Activated CD8-positive, alpha-beta memory T cell treated with anti-CD3 and anti-CD28 coated beads for 4 hours (primary cell): ENCODE data around the gene KCNH1.
"Not testable (repeated sequence)": the region's sequence is repeated elsewhere in the genome, so short reads cannot be mapped to it uniquely, and the experiment has no call there.

ENCODE experiments used
- DNase-seq, 2 donors: peaks; one replicate each; pipeline ENCODE4 v3.0.0-alpha.2; 2020; ENCODE audit warnings: low read depth in 2 of 2

KCNH1 gene

GRCh38 chr1:211095381-211095780 lies 38.6 kb downstream of the KCNH1 start:
- DNase-seq = no peak

GRCh38 chr1:211092955-211093354 lies 41.0 kb downstream of the KCNH1 start:
- no peak for DNase-seq

DNA sequence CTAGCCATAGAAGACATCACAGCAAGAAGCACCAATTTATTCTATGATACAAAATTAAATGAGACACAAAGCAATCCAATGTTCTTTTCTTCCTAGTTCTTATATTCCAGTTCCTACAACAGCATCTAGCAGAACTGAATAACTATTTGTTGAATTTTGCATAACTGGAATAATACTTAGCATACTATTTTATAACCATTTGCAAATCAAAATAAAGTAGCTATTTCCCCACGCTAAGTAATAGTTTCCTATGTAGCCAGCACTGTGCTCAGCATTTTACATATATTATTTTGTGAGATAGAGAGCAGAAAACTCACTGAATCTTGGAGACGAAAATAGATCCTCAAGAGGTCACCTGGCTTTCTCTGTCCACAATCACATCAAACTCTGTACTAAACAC lies 42.1 kb downstream of the KCNH1 start:
- no peak for DNase-seq

- DNase-seq = no peak
Measured at GRCh38 chr1:211089536-211089935, 44.4 kb downstream of the KCNH1 start.

DNA sequence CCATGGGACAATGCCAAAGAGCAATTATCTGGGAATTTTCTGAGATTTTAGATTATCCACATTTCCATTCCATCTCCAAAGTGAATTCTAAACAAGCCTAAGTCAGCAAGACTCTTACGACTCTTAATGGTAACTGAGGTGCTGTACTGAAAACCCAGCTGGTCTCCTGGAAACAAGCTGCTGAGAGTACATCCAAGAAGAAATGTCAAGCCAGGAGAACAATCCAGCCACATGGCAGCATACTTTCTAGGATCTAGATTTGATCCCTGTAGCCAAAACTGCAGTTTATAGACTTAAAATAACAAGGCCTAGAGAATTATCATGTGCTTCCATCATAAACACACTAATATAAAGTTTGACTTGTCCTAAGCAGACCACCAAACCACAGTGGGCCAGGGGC lies 45.8 kb downstream of the KCNH1 start:
- no peak for DNase-seq

DNA sequence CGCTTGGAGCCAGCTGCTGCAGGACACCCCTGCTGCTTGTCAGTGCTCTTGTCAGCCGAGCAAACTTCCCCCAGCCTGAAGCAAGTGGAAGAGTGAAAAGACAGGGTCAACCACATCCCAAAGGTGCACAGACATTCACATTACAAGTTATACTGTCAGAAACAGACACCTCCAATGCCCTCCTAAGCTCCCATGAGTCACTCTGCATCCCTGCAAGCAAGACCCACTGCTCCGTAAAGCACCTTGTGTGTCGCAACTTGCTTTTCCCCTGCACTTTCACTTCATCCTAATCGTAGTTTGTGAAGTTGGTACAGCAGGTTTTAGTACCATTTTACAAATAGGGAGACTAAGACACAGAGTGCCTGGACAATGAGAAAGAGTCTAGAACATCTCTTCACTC lies 51.1 kb downstream of the KCNH1 start:
- DNase-seq = no peak

DNA sequence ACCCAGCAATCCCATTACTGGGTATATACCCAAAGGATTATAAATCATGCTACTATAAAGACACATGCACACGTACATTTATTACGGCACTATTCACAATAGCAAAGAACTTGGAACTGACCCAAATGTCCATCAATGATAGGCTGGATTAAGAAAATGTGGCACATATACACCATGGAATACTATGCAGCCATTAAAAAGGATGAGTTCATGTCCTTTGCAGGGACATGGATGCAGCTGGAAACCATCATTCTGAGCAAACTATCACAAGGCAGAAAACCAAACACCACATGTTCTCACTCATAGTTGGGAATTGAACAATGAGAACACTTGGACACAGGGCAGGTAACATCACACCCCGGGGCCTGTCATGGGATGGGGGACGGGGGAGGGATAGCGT lies 52.5 kb downstream of the KCNH1 start:
- DNase-seq = not testable (repeated sequence)

- no peak for DNase-seq
Measured at GRCh38 chr1:211068976-211069375, 65.0 kb downstream of the KCNH1 start.

DNA sequence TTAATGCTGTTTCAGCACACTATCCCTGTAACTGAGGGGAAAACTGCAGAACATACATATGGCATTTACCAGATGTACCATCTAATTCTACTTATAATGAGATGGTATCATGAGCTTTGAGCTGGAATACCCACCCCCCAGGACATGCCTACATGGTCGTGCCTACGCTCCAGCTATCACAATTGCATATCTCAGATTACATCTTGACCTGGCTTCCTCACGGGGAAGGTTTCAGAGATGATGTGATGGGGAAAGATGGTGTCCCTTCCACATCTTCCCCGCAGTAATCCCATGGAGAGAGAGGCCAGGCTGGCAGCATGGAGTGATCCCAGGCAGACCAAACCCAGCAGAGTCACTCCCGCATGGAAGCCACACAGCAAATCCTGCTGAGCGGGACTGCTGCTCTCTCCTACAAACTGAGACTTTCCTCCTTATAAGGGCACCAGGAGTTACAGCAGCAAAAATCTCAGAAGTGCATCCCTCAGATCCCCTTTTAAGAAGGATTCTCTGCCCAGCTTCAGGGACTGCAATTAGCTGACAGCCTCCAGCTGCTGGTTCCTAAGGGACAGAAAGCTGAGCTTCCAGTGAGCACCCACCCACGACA lies 67.1 kb downstream of the KCNH1 start:
- DNase-seq = no peak

DNA sequence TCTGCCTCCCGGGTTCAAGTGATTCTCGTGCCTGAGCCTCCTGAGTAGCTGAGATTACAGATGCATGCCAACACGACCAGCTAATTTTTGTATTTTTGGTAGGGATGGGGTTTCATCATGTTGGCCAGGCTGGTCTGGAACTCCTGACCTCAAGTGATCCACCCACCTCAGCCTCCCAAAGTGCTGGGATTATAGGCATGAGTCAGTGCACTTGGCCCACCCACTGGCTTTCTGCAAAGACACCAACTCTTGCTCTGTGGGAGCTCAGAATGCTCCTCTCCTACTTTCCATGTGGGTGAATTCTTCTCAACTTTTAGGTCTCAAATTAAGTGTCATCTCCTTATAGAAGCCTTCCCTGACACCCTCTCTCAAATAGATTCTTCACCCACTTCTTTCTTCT lies 92.1 kb downstream of the KCNH1 start:
- not testable (repeated sequence) for DNase-seq

GRCh38 chr1:211037095-211037494 lies 96.9 kb downstream of the KCNH1 start:
- DNase-seq = no peak

DNA sequence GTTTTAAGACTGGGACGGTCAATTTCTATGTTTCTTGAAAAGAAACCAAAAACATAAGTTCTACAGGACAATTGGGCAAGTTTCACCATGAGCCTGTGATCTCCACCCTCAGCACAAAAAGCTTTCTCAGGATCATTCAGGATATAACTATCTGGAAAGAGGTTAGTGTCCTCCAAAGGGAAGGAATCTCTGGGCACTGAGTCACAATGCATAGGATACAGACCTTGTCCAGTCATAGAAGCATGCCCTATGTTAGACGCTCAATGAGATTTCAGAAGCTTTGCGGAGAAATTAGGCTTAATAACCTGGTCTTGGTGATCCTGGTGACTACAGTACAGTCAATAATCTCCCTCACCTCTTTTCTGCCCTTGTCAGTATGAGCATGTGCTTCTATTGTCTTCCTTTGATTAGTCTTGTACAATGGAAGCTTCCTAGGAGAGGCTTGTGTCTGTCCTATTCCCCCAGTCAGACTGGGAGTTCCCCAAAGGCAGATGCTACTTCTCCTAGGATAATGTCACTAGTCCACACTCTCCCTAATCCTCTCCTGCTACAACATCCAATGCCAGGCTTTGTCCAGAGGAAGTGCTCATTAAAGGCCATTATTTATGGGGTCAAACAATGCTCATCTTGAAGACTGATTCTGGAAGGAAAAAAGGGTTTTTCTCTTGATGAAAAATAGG lies 97.4 kb downstream of the KCNH1 start:
- DNase-seq = no peak

GRCh38 chr1:211035821-211036380 lies 98.0 kb downstream of the KCNH1 start:
- no peak for DNase-seq

DNA sequence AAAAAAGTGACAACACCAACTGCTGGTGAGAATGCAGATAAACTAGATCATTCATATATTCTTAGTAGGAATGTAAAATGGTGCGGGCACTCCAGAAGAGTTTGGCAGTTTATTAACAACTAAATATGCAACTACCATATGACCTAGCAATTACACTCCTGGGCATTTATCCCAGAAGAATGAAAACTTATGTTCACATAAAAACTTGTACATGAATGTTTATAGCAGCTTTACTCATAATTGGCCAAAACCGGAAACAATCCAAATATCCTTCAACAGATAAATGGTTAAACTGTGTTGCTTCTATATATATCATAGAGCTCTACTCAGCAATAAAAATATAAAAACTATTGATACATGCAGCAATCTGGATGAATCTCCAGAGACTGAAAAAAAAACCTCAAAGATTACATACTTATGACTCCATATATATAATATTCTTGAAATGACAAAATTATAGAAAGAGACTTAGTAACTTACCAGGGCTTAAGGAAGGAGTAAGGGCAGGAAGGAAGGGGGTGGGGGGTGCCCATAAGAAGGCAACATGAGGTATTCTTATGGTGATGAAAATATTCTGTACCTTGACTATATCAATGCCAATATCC lies 99.9 kb downstream of the KCNH1 start:
- no peak for DNase-seq

DNA sequence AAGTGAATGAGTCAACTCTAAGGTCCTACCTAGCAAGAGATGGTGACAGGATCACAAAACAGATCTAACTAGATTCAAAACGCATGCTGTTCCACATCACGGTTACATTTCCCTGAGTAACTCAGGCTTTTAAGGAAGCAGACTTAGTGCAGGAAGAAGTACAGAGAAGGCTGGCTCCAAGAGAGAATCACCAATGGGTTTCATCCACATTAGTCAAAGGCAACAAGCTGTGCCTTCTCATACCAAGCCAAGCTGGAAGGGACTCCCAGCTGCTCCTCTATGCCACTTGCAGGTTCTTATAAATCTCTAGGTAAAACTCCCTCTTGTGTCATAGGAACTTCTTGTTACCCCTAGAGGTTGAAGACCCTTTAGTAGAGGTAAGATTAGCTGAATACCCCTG lies 109.0 kb downstream of the KCNH1 start:
- DNase-seq = no peak

- DNase-seq = no peak
Measured at GRCh38 chr1:211019266-211019665, 114.7 kb downstream of the KCNH1 start.

DNA sequence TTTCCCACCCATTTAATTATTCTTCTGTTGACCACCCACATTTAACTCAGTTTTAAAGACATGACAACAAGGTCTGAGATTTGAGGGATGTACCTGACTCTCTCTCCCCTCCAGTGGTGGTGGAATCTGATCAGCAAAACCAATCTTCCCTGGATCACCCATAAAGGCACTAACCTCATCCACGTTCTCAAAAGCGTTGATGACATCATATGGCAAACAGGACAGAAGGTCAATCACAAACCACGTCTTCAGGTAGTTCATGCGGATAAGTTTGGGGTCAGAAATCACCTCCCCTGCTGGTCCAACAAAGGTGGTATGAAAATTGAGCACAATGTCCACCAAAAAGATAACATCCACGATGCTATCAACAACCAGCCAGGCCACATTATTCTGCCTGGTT lies 115.3 kb downstream of the KCNH1 start:
- no peak for DNase-seq

DNA sequence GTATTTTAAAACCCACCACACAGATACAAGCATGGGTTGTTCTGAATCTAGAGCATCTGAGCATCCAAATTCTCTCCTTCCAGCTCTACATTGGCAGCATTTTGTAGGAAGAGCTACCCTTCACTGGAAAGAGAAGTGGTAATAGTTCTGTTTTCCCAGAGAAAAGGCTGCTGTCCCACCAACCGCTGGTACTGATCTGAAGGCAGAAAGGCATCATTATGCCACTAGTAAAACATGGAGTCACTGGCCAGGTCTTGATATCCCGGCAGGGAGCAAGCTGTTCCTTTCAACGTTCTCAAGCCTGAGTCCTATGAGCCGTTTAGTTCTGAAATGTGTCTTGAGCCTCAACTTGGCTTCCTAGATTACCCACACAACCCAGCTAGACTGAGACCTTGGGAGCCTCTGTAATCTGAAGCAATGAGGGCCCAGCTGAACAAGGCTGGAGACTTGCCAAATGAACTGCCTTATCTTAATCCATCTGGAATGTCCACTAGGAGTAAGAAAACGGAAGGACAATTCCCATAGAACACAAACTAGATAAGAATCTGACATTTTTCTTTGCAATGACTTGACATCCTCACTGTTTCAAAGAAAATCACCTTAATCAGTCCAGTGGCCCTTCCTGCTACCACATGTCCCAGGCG lies 116.8 kb downstream of the KCNH1 start:
- DNase-seq = no peak

- no peak for DNase-seq
Measured at GRCh38 chr1:211014275-211014674, 119.7 kb downstream of the KCNH1 start.

DNA sequence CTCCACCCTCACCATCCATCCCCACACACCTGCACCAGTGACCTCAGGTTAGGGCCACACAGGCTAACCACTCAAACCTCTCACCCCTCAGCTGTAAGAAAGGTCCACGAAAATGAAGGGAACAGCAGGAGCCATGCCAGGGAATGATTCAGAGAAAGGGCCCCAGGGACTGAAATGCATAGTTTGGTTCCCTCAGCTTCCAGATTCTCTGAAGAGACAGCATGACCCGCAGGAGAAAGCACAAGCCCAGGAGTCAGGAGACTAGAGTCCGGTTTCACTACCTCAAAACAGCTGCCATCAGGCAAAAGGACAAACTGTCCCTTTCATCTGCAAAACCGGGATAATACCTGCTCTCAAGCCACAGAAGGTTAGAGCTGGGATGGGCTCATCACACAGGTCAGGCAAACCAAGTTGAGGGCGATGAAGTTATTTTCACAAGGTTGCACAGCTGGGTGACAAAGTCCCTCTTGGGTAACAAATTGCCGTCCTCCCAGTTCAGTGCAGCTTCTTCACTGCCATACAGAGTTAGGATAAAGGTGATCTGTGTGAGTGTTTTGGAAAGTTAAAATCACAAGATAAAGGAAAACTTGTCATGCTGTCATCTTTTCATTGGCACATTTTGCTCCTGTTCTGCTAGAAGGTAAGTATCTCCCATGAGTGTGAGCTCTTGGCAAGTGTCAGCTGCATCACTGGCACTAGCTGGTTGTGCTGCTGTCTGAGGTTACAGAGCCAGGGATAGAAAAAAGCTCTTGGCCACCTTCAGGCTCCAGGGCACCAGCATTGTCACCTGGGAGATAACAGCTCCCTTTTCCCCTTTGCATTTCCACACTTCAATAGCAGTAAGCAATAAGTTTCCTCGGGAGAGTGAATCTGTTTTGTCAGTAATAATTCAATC lies 120.4 kb downstream of the KCNH1 start:
- DNase-seq = no peak

- not testable (repeated sequence) for DNase-seq
Measured at GRCh38 chr1:211011128-211011527, 122.8 kb downstream of the KCNH1 start.

DNA sequence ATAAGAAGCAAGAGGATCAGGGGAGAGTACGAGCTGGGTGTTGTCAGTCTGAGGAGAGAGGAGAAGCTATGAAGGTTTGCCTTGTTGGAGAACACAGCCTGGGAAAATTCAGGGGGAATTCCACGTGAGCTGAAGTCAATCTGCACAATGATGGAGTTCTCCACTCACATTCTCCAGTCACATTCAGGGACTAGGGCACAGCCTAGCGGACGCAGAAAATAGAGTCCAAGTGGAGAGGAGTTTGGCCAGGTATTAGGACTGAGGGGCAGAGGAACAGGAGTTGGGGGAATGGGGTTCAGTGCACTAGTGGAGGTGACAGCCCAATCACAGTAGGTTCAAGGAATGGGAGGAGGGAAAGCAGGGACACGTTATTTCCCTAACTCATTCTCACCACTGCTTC lies 124.0 kb downstream of the KCNH1 start:
- no peak for DNase-seq
